Measurements from ENCODE around the gene SUFU. TPM values are rescaled to one million over a fixed set of nuclear protein-coding genes. Genes with fewer than 3 reads are reported as not detected.

SUFU gene
- total and polyA plus RNA-seq, 2 experiments from 2014 or later, result 2.8 to 5.6 TPM

- no peaks in the 10 kb centered on the region for H3K36me3 Mint-ChIP-seq (ENCODE audit: low read depth)
- Histone ChIP-seq H2AFZ (no peak overlapping the region), H3F3A (replicated peaks; ENCODE audit: low read depth) (0 out of 2 replicates have a peak, but pooled peaks cover 7% of the 10 kb centered on the region), H3K4me2 (no peak overlapping the region), H3K36me3 (ENCODE audit: insufficient read depth) (no peaks in the 10 kb centered on the region), H4K20me1 (replicated peaks; ENCODE audit: insufficient read depth) (peaks cover 4% of the 10 kb centered on the region; the same call in 1 of the 2 replicates), H3K4me3 (no peak overlapping the region), H3K4me1 (ENCODE audit: insufficient read depth) (peaks cover 13% of the 10 kb centered on the region), H3K9me2 (ENCODE audit: insufficient read depth) (no peaks in the 10 kb centered on the region), H3K27ac (ENCODE audit: low read depth) (no peak overlapping the region), H3K27me3 (ENCODE audit: insufficient read depth) (no peaks in the 10 kb centered on the region), H3K79me2 (replicated peaks; ENCODE audit: insufficient read depth) (no peaks in the 10 kb centered on the region)
- H3K27ac Mint-ChIP-seq, result no peak overlapping the region
- peaks cover 30% of the 10 kb centered on the region for H3K4me1 Mint-ChIP-seq
- TF ChIP-seq ZNF462 (CRISPR knock-in tag; IDR thresholded peaks at IDR 0.05) (no peak), EZH2phosphoT487 (IDR thresholded peaks at IDR 0.05; ENCODE audit: unreplicated experiment) (no peak), ZNF114 (CRISPR knock-in tag; IDR thresholded peaks at IDR 0.05) (no peak), POLR2AphosphoS5 (IDR thresholded peaks at IDR 0.05; ENCODE audit: low read depth) (no peak), JUNB (IDR thresholded peaks at IDR 0.05; ENCODE audit: unreplicated experiment) (no peak), ZNF331 (CRISPR knock-in tag; IDR thresholded peaks at IDR 0.05; ENCODE audit: low read depth) (no peak), NANOG (IDR thresholded peaks at IDR 0.05; ENCODE audit: borderline replicate concordance) (no peak), REST (IDR thresholded peaks at IDR 0.05; ENCODE audit: unreplicated experiment) (no peak), STAT1 (IDR thresholded peaks at IDR 0.05; ENCODE audit: unreplicated experiment) (no peak), EZH2 (IDR thresholded peaks at IDR 0.05; ENCODE audit: low read depth, unreplicated experiment) (no peak), CREB1 (CRISPR knock-in tag; IDR thresholded peaks at IDR 0.05; ENCODE audit: low read depth) (no peak)
- TF ChIP-seq, protein P1, sequence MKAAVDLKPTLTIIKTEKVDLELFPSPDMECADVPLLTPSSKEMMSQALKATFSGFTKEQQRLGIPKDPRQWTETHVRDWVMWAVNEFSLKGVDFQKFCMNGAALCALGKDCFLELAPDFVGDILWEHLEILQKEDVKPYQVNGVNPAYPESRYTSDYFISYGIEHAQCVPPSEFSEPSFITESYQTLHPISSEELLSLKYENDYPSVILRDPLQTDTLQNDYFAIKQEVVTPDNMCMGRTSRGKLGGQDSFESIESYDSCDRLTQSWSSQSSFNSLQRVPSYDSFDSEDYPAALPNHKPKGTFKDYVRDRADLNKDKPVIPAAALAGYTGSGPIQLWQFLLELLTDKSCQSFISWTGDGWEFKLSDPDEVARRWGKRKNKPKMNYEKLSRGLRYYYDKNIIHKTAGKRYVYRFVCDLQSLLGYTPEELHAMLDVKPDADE (IDR thresholded peaks at IDR 0.05), result no peak
- TF ChIP-seq, protein P2, sequence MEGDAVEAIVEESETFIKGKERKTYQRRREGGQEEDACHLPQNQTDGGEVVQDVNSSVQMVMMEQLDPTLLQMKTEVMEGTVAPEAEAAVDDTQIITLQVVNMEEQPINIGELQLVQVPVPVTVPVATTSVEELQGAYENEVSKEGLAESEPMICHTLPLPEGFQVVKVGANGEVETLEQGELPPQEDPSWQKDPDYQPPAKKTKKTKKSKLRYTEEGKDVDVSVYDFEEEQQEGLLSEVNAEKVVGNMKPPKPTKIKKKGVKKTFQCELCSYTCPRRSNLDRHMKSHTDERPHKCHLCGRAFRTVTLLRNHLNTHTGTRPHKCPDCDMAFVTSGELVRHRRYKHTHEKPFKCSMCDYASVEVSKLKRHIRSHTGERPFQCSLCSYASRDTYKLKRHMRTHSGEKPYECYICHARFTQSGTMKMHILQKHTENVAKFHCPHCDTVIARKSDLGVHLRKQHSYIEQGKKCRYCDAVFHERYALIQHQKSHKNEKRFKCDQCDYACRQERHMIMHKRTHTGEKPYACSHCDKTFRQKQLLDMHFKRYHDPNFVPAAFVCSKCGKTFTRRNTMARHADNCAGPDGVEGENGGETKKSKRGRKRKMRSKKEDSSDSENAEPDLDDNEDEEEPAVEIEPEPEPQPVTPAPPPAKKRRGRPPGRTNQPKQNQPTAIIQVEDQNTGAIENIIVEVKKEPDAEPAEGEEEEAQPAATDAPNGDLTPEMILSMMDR (conservative IDR thresholded peaks at IDR 0.05; ENCODE audit: low read depth in 2 of 2), result no peak
- H3K27me3 Mint-ChIP-seq (ENCODE audit: insufficient read depth, low read depth, poor library complexity), result peaks cover 3% of the 10 kb centered on the region
- no peak overlapping the region for H3K4me3 Mint-ChIP-seq
- no peaks in the 10 kb centered on the region for H3K9me3 Mint-ChIP-seq
- no peak for ATAC-seq
- no peak for DNase-seq (ENCODE audit: low spot score)
Observed at GRCh38 chr10:102585026-102585425, 81.3 kb downstream of the SUFU start.
